ENCODE data around the gene ANKRD23. TPM values are rescaled to one million over a fixed set of nuclear protein-coding genes. Genes with fewer than 3 reads are reported as not detected.
A peak's percentile ranks its signal among the peaks of the same experiment; 100 is the strongest.

ANKRD23 gene
- total and polyA plus RNA-seq, 3 donors from 2014 or later, result 5.3 to 7.5 (median 6.8) TPM

DNA sequence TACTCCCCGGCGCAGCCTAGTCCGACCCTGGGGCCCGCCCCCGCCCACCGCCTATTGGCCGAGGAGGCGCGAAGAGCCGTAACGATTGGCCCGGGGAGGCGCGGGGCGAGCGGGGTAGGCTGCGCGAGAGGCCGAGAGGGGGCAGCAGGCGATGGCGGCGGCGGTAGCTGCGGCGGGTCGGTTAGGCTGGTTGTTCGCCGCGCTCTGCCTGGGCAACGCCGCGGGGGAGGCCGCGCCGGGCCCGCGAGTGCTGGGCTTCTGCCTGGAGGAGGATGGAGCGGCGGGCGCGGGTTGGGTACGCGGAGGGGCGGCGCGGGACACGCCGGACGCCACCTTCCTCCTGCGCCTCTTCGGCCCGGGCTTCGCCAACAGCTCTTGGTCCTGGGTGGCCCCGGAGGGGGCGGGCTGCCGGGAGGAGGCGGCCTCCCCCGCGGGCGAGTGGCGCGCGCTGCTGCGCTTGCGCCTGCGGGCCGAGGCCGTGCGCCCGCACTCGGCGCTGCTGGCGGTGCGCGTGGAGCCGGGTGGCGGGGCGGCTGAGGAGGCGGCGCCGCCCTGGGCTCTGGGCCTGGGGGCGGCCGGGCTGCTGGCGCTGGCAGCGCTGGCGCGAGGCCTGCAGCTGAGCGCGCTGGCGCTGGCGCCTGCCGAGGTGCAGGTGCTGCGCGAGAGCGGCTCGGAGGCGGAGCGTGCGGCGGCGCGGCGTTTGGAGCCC, 27.5 kb downstream of the ANKRD23 start, which contains the start of gene CNNM3:
CNNM3 (plus strand) TSS at position 142 of the 709 bp plus-strand sequence; CDS start at position 152, 10 bp downstream.
- intact Hi-C loops (cut with DNase I; ENCODE audit: low total_unique reads), result loop anchor here (5.0 kb wide), 1 partner anchor 136 kb away; no protein-coding TSS in a partner anchor
- TF ChIP-seq POLR2A (IDR thresholded peaks at IDR 0.05), result no peak
- TF ChIP-seq, protein P1, sequence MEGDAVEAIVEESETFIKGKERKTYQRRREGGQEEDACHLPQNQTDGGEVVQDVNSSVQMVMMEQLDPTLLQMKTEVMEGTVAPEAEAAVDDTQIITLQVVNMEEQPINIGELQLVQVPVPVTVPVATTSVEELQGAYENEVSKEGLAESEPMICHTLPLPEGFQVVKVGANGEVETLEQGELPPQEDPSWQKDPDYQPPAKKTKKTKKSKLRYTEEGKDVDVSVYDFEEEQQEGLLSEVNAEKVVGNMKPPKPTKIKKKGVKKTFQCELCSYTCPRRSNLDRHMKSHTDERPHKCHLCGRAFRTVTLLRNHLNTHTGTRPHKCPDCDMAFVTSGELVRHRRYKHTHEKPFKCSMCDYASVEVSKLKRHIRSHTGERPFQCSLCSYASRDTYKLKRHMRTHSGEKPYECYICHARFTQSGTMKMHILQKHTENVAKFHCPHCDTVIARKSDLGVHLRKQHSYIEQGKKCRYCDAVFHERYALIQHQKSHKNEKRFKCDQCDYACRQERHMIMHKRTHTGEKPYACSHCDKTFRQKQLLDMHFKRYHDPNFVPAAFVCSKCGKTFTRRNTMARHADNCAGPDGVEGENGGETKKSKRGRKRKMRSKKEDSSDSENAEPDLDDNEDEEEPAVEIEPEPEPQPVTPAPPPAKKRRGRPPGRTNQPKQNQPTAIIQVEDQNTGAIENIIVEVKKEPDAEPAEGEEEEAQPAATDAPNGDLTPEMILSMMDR (IDR thresholded peaks at IDR 0.05), result peak; percentile 55 to 65 (median 56)
- Histone ChIP-seq H3K27ac (peak within 1 kb of the TSS; percentile 91 to 94), H3K9me3 (no peaks in the 10 kb centered on the region), H3K4me3 (peak within 1 kb of the TSS; percentile 80 to 86), H3K36me3 (ENCODE audit: low read depth, missing control alignments) (no peaks in the 10 kb centered on the region), H3K4me1 (peaks cover 20% of the 10 kb centered on the region), H3K27me3 (no peaks in the 10 kb centered on the region)
- DNase-seq, result peak; percentile 97
- WGBS, 2 donors, result 0 to 1% methylated on average over 17 to 28 of the region's 103 CpGs

DNA sequence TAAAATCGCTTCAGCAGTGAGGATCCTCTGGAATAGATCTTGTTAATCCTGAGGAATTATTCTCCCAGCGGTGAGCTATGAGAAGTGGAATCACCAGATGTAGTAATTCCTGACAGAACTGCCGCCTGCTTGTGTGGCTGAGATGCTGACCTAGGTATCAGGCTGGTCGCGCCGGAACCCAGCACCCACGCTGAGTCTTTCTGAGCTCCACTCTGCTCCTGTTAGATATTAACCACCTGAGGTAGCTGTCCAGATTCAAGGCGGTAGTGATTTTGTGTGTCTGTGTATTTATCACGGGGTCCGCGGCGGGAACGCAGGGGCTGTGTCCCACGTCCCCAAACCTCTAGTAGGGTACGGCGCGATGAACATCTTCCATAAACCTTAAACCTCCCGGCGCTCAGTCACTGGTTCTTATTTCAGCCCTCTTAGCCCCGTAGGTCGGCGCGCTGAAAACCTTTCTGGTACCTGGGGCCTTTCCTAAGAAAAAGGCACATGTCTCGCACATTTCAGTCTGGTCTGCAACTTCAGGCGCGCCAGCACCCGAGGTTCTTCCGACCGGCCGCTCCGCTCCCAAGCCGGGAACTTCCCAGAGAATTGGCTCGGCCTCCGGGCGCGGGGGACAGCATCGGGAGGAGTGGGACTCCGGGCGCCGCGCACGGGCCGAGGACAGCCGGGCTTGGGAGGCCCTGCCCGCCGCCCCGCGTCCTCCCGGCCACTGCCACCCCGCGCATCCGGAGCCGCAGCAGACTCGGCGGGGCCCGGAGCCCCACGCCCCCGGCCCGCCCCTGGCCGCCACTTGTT, 28.3 kb downstream of the ANKRD23 start:
- intact Hi-C loops (cut with DNase I; ENCODE audit: low total_unique reads), result loop anchor here (5.0 kb wide), 1 partner anchor 137 kb away; no protein-coding TSS in a partner anchor
- WGBS, 2 donors, result 1 to 2% methylated on average over 28 to 29 of the region's 60 CpGs
- peaks cover 20% of the 10 kb centered on the region for H3K4me1 ChIP-seq
- peak overlapping the region; percentile 91 to 94 for H3K27ac ChIP-seq
- TF ChIP-seq, protein P1 (IDR thresholded peaks at IDR 0.05), result no peak
- no peak for TF ChIP-seq POLR2A (IDR thresholded peaks at IDR 0.05)
- H3K27me3 ChIP-seq, result no peaks in the 10 kb centered on the region
- no peaks in the 10 kb centered on the region for H3K36me3 ChIP-seq (ENCODE audit: low read depth, missing control alignments)
- H3K9me3 ChIP-seq, result no peaks in the 10 kb centered on the region
- peak overlapping the region; percentile 80 to 86 for H3K4me3 ChIP-seq
- DNase-seq, result peak; percentile 54

DNA sequence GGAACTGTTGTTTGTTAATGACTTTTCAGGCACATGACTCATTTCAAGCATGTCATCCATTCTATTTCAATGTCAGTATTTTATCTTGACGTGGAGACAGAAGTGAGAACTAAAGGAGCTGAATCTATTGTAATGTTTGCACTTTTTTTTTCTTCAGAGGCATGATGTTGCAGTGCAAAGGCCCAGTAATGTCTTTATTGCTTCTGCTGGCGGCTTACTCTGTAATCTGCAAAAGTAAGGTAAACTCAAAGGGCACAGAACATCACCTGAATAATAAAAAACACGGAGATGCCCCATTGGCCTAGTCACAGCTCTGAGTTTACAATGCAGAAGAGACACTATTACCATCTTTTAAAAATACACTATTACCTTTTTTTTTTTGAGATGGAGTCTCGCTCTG, 30.2 kb downstream of the ANKRD23 start:
- Histone ChIP-seq H3K4me3 (no peak overlapping the region), H3K9me3 (no peaks in the 10 kb centered on the region), H3K27me3 (no peaks in the 10 kb centered on the region), H3K4me1 (peaks cover 18% of the 10 kb centered on the region), H3K27ac (no peak overlapping the region), H3K36me3 (ENCODE audit: low read depth, missing control alignments) (no peaks in the 10 kb centered on the region)
- intact Hi-C loops (cut with DNase I; ENCODE audit: low total_unique reads), result no loop called here
- TF ChIP-seq, protein P1 (IDR thresholded peaks at IDR 0.05), result no peak
- TF ChIP-seq POLR2A (IDR thresholded peaks at IDR 0.05), result no peak
- no peak for DNase-seq
- WGBS, 2 donors, result 68 to 84% methylated on average over 4 of the region's 4 CpGs

DNA sequence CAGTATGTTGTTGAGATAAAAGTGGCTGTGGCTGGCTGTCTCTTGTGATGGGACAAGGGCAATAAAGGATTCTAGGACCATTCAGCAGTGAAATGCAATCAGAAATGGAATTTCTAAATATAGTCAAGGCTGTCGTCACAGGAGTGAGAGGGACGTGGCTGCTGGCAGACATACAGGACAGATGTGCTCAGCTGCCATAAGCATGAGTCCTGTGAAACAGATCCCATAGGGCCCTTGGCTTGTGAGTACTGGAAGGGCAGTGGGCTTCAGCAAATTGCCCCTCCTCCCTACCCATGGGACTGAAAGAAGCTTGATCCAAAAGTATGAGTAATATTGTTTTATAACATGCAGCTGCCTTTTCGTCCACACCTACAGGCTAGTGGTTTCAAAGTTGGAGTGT, 31.9 kb downstream of the ANKRD23 start:
- Histone ChIP-seq H3K36me3 (ENCODE audit: low read depth, missing control alignments) (no peaks in the 10 kb centered on the region), H3K27me3 (no peaks in the 10 kb centered on the region), H3K9me3 (no peaks in the 10 kb centered on the region), H3K4me1 (peaks cover 6% of the 10 kb centered on the region), H3K27ac (no peak overlapping the region), H3K4me3 (no peak overlapping the region)
- TF ChIP-seq, protein P1 (IDR thresholded peaks at IDR 0.05), result no peak
- TF ChIP-seq POLR2A (IDR thresholded peaks at IDR 0.05), result no peak
- WGBS, 2 donors, result 25 to 59% methylated on average over 2 to 3 of the region's 3 CpGs
- intact Hi-C loops (cut with DNase I; ENCODE audit: low total_unique reads), result no loop called here
- DNase-seq, result no peak
